SK-N-MC (cell line): ENCODE data around the gene LRCH1.

Experiments used
- EZH2 ChIP-seq: fragments of 200-600 bp; sonication (generic); IDR thresholded peaks from one replicate; pipeline ENCODE4 v1.6.1; 2017; ENCODE audit warnings: antibody characterized with exemption
- FOXP2 ChIP-seq: optimal IDR thresholded peaks from 2 replicates; pipeline ENCODE3; 2011; ENCODE audit warnings: mild to moderate bottlenecking, moderate library complexity; ENCODE audit not compliant: insufficient read depth; ENCODE audit errors: extremely low read length, control extremely low read depth
- POLR2AphosphoS5 ChIP-seq: IDR thresholded peaks from 2 replicates; pipeline ENCODE4 v1.6.1; 2012; ENCODE audit warnings: mild to moderate bottlenecking, low read depth, low read length, borderline replicate concordance

GRCh38 chr13:46556418-46556779 is 3.4 kb downstream of the LRCH1 start:
- TF ChIP-seq EZH2 (no peak), POLR2AphosphoS5 (no peak), FOXP2 (no peak)
